GM12874 (cell line): Measurements from ENCODE around the gene TLN1.

ENCODE experiments used
- TF ChIP-seq, protein P1 (sequence below): IDR thresholded peaks from 2 replicates; pipeline ENCODE4 v1.5.1; 2011; ENCODE audit warnings: low read depth, mild to moderate bottlenecking, control low read depth, low read length, moderate library complexity; ENCODE audit not compliant: insufficient read depth

TLN1 gene

DNA sequence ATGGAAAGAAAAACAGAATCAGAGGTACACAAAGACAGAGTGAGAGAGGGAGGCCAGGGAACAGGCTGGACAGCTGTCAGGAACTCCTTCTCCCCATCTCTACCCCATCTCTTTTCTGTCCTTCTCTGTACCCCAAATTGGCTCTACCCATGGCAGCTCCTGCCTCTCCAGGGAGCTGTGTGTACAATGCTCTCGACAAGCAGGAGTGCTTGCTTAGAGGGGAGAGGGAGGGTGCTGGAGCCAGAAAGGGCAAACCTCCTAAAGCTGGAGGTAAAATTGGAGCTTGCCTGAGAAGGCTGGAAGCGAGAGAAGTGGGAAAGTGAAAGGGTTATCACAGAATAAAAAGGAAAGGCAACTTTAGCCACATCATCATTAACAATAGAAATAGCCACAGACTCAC is 48.7 kb downstream of the TLN1 start:
- TF ChIP-seq, protein P1, sequence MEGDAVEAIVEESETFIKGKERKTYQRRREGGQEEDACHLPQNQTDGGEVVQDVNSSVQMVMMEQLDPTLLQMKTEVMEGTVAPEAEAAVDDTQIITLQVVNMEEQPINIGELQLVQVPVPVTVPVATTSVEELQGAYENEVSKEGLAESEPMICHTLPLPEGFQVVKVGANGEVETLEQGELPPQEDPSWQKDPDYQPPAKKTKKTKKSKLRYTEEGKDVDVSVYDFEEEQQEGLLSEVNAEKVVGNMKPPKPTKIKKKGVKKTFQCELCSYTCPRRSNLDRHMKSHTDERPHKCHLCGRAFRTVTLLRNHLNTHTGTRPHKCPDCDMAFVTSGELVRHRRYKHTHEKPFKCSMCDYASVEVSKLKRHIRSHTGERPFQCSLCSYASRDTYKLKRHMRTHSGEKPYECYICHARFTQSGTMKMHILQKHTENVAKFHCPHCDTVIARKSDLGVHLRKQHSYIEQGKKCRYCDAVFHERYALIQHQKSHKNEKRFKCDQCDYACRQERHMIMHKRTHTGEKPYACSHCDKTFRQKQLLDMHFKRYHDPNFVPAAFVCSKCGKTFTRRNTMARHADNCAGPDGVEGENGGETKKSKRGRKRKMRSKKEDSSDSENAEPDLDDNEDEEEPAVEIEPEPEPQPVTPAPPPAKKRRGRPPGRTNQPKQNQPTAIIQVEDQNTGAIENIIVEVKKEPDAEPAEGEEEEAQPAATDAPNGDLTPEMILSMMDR = no peak

DNA sequence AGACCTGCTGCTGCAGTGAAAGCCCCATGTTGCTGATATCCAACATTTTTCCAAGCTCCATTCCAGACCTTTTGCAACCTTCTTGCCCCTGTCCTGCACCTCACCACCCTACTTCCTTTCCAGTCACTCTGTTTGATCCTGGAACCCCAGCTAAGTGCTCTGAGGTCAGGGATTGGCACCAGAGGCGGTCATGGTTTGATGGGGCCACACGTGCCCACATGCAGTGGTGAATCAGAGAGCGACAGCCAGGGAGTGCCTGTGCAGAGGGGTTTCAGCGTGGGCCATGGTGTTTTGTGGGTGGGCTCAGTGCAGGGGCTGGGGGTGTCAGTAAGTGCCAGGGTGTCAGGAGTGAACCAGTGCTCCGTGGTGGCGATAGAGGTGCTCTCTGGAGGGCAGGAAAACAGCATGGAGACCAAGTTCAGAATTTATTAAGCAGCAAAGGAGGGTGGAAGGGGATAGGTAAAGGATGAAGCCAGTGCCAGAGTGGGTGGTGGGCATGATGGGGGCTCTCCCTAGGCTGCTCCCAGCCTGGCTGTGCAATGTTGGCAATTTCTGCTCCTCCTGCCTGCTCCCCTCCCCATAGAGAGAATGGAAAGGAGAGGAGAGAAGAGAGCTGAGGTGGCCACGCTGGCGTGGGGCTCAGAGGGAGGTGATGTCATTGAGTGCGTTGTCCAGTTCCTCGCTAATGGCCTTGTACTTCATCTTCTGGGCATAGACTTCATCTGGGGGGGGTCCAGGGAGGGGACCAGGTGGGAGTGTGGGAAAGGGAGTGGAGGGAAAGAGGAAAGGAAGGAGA is 49.3 kb downstream of the TLN1 start:
- TF ChIP-seq, protein P1 = no peak

DNA sequence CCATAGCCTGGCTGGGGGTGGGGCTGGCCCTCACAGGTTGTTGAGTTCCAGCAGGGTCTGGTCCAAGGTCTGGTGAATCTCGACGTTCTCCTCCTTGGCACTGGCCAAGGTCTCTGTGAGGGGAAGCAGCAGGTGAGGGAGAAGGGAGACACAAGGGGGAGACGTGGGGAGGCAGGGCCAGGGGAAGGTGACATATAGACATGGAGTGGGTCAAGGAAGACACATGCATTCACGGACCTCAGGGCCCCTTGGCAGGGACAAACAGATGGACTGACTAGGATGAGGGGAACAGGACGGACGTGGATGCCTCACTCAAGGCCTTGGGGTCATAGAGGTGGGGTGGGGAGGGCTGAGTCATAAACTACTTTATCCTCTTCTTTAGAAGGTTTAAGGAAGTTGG is 49.9 kb downstream of the TLN1 start:
- TF ChIP-seq, protein P1 = no peak

DNA sequence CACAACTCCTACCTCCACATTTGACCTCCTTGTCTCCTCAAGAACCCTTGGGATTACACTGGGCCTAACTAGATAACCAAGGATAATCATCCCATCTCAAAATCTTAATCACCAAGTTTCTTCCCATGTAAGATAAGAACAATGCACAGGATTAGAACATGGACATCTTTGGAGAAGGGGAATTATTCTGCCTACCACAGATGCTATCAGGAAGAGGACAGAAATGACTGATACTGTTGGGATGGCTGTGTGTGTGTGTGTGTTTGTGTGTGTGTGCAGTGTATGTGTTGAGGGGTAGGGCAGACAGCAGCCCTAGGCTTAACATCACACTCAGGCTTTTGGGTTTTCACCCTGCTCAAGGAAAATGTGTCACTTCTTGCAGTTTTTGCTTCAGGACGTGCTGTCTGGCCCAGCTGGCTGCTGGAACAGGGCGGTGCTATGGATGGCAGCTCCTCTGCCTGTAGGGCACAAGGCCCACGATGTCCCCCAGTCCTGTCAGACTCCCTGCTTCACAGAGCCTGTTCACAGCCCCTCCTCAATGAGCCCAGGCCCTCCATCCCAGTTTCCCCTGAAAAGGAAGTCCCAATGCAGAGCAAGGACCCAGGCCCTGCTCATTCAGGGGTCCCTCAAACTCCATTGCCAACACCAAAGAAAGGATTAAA is 50.5 kb downstream of the TLN1 start:
- TF ChIP-seq, protein P1 = no peak

DNA sequence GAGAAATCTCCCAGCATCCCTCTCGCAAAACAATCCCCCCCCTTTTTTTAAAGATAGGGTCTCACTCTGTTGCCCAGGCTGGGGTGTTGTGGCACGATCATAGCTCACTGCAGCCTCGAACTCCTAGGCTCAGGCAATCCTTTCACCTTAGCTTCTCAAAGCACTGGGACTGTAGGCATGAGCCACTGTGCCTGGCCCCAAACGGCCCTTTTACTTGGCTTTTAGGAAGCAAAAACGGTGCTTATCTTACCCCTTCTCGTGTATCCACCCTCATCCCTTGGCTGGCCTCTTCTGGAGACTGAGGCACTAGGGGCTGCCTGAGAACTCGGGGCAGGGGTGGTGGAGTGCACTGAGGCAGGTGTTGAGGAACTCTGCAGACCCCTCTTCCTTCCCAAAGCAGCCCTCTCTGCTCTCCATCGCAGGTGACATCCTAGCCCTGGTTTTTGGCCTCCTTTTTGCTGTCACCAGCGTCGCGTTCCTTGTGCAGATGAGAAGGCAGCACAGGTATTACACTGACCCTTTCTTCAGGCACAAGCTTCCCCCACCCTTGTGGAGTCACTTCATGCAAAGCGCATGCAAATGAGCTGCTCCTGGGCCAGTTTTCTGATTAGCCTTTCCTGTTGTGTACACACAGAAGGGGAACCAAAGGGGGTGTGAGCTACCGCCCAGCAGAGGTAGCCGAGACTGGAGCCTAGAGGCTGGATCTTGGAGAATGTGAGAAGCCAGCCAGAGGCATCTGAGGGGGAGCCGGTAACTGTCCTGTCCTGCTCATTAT is 51.5 kb downstream of the TLN1 start:
- TF ChIP-seq, protein P1 = no peak

DNA sequence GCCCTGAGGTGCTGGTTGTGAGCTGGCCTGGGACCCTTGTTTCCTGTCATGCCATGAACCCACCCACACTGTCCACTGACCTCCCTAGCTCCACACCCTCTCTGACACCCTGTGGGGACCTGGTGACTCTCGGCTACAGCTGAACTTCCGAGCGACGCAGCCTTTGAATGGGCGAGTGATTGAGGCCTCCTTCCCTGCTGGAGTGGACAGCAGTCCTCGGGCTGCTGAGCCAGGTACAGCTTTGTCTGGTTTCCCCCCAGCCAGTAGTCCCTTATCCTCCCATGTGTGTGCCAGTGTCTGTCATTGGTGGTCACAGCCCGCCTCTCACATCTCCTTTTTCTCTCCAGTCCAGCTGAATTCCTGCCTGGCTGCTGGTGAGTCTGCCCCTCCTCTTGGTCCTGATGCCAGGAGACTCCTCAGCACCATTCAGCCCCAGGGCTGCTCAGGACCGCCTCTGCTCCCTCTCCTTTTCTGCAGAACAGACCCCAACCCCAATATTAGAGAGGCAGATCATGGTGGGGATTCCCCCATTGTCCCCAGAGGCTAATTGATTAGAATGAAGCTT is 52.1 kb downstream of the TLN1 start:
- TF ChIP-seq, protein P1 = no peak

DNA sequence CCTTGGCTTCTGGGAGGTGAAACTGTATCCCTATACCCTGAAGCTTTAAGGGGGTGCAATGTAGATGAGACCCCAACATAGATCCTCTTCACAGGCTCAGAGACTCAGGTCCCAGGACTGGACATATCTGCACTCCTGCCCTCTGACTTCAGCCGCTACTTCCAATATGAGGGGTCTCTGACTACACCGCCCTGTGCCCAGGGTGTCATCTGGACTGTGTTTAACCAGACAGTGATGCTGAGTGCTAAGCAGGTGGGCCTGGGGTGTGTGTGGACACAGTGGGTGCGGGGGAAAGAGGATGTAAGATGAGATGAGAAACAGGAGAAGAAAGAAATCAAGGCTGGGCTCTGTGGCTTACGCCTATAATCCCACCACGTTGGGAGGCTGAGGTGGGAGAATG is 52.9 kb downstream of the TLN1 start:
- TF ChIP-seq, protein P1 = no peak
